Fibroblast of mammary gland (primary cell): ENCODE results near the gene VSTM4.

ENCODE experiments used
- DNase-seq: peaks from one replicate; pipeline ENCODE4 v3.0.0-alpha.2; 2010; ENCODE audit warnings: low read depth
- H3K4me3 ChIP-seq: 2 replicates; pipeline ENCODE4 v1.5.1; 2011; ENCODE audit warnings: low read depth, mild to moderate bottlenecking, low read length, moderate library complexity; ENCODE audit not compliant: control insufficient read depth
- TF ChIP-seq, protein P1 (sequence below): conservative IDR thresholded peaks from 2 replicates; pipeline ENCODE4 v1.5.1; 2011; ENCODE audit warnings: low read depth, low read length, inconsistent platforms; ENCODE audit not compliant: control insufficient read depth, insufficient read depth

The VSTM4 gene

DNA sequence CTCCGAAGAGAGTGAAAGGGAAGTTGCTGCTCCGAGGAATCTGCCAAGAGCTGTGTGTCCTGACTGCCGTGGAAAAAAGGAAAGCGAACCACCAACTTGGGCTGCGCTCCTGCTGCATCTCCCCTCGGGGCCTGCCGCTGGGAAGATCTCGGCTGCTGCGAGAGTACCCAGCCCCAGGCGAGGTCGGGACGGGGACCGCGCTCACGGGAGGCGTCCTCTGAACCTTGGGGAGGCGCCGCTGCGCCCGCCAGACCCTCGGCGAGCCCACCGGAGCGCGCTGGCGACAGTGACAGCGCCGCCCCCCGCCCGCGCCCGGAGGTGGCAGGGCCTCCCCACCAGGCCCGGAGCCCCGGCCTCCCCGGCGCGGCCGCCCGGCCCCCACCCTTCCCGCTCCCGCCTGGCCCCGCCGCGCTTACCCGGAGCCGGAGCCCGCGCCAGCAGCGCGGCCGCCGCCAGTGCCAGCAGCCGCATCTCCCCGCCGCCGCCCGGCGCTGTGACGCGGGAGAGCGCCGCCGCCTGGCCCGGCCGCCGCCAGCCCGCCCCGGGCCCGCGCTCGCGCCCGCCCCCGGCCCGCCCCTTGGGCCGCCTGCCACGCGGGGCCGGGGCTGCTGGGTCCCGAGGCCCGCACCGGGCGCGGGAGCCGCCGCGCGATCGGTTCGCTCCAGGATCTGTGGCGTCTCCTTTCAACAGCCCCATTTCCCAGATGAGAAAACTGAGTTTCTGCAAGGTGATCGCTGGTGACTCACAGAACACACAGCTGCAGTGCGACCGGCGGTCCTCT, at the start of gene VSTM4:
Gene VSTM4 (minus strand): TSS at position 508 of the 781 bp plus-strand sequence. CDS start 37 bp downstream, at position 471.
- TF ChIP-seq, protein P1, sequence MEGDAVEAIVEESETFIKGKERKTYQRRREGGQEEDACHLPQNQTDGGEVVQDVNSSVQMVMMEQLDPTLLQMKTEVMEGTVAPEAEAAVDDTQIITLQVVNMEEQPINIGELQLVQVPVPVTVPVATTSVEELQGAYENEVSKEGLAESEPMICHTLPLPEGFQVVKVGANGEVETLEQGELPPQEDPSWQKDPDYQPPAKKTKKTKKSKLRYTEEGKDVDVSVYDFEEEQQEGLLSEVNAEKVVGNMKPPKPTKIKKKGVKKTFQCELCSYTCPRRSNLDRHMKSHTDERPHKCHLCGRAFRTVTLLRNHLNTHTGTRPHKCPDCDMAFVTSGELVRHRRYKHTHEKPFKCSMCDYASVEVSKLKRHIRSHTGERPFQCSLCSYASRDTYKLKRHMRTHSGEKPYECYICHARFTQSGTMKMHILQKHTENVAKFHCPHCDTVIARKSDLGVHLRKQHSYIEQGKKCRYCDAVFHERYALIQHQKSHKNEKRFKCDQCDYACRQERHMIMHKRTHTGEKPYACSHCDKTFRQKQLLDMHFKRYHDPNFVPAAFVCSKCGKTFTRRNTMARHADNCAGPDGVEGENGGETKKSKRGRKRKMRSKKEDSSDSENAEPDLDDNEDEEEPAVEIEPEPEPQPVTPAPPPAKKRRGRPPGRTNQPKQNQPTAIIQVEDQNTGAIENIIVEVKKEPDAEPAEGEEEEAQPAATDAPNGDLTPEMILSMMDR = no peak
- peak within 1 kb of the TSS; percentile 48 for H3K4me3 ChIP-seq
- DNase-seq = peak; percentile 43

GRCh38 chr10:49164559-49165188, 49.4 kb upstream of the VSTM4 start:
- DNase-seq = peak; percentile 42
- TF ChIP-seq, protein P1 = peak; percentile 53
- H3K4me3 ChIP-seq = no peak overlapping the region

- TF ChIP-seq, protein P1 = no peak
- H3K4me3 ChIP-seq = no peak overlapping the region
- DNase-seq = peak; percentile 94
These were observed 48.4 kb upstream of the VSTM4 start for GRCh38 chr10:49163741-49164140.

- DNase-seq = no peak
- H3K4me3 ChIP-seq = no peak overlapping the region
- TF ChIP-seq, protein P1 = no peak
These were observed 47.5 kb upstream of the VSTM4 start for GRCh38 chr10:49162761-49163310.

- DNase-seq = peak; percentile 37
- no peak overlapping the region for H3K4me3 ChIP-seq
- TF ChIP-seq, protein P1 = no peak
These were observed 46.7 kb upstream of the VSTM4 start for GRCh38 chr10:49162063-49162462.

DNA sequence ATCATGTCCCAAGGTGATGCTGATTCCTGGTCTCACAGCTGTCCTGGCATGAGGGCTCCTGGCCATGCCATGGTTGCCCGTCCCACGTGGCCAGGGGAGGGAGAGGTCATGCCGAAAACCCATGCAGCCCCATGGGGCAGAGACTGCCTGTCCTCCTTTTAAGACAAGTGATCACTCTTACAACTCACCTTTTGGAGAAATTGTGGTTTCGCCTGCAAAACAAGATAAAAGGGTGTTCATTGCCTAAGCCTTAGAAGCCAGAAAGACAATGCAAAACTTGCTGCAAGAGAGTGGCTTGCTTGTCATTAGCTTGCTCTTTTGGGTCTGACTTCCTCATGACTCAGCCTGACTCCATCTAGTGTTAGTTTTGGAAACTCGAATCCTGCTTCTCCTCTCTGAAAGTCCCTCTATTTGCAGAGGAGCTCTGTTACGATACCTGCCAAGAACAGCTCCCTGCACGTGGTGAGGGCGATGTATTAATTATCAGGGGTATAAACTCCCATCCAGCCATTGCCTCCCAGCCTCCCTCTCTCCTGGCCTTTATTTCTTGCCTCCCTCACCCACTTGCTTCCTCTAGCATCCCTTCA, 46.2 kb upstream of the VSTM4 start:
- H3K4me3 ChIP-seq = no peak overlapping the region
- TF ChIP-seq, protein P1 = peak; percentile 50
- DNase-seq = peak; percentile 75
